Uterus (tissue), 4 donors: ENCODE results near the gene GALNT2. TPM values are rescaled to one million over a fixed set of nuclear protein-coding genes. Genes with fewer than 3 reads are reported as not detected.

Experiments
- DNase-seq, 2 donors: peaks; one replicate each; pipeline ENCODE4 v3.0.0-alpha.2; 2019 to 2020
- H3K27ac ChIP-seq, 2 donors: fragments of 200-600 bp; sonication (generic); 1 replicate in 1 of 2; 2 replicates in 1 of 2; pipeline ENCODE4 v1.5.1; 2016 to 2018
- H3K27me3 ChIP-seq, 2 donors: fragments of 200-600 bp; sonication (generic); one replicate each; pipeline ENCODE4 v1.5.1; 2018 to 2019; ENCODE audit warnings: control low read depth in 1 of 2
- H3K36me3 ChIP-seq, 2 donors: fragments of 200-600 bp; sonication (generic); one replicate each; pipeline ENCODE4 v1.5.1; 2019; ENCODE audit warnings: control low read depth in 1 of 2
- H3K4me1 ChIP-seq, 2 donors: fragments of 200-600 bp; sonication (generic); one replicate each; pipeline ENCODE4 v1.5.1; 2018 to 2019; ENCODE audit warnings: control low read depth in 1 of 2
- H3K4me3 ChIP-seq, 2 donors: fragments of 200-600 bp; sonication (generic); 1 replicate in 1 of 2; 2 replicates in 1 of 2; pipeline ENCODE4 v1.5.1; 2018 to 2019; ENCODE audit warnings: mild to moderate bottlenecking in 1 of 2
- H3K9me3 ChIP-seq, 2 donors: fragments of 200-600 bp; sonication (generic); one replicate each; pipeline ENCODE4 v1.5.1; 2019; ENCODE audit warnings: control low read depth in 1 of 2
- POLR2A ChIP-seq, 2 donors: fragments of 450-650 bp; IDR thresholded peaks; one replicate each; pipeline ENCODE4 v1.6.1; 2016; ENCODE audit warnings: antibody characterized with exemption in 2 of 2, mild to moderate bottlenecking in 1 of 2, moderate library complexity in 1 of 2
- intact Hi-C: fragments of 100-400 bp; cut with DNase I; formaldehyde crosslinking; loops from one replicate; pipeline ENCODE4 v1.15.1; 2023; ENCODE audit warnings: low total_unique reads
- total RNA-seq, 4 donors: library from RNA; depleted of rRNA in 3 of 4; stranded (reverse); fragments of >200 nt in 3 of 4; gene quantifications; one replicate each; pipeline versions ENCODE4 v1.1.0 to v1.2.4, GENCODE V29; 2014 to 2023
- TF ChIP-seq, protein P1 (sequence below), 4 experiments: fragments of 200-600 bp in 2 of 4; fragments of 450-650 bp in 2 of 4; sonication (generic) in 2 of 4; IDR thresholded peaks; one replicate each; pipeline ENCODE4 v1.5.1; 2016 to 2019; ENCODE audit warnings: antibody characterized with exemption in 4 of 4, mild to moderate bottlenecking in 2 of 4, moderate library complexity in 1 of 4
- donor health status: DM: yes; HTN: yes; CAD: no.

The GALNT2 gene
- total RNA-seq, 4 donors from 2014 or later = 13.6 to 51.6 (median 39.6) TPM

DNA sequence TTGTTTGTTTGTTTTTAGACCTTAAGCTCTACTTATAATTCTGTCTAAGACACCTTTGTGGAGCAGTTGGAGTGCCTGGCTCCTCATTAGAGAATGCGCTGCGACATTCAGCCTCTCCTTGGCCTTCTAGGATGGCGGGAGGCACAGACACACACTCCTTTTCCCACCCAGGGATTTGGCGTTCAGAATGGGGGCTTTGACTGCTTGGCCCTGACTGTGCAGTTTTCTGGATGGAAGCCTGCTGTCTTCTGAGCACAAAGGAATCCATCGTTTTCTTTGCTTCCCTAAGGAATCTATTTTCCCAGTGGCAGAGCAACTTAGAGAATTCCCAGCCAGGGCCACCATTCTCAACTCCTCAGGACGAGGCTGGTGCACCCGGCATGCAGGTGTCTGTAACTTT, 83.6 kb downstream of the GALNT2 start:
- H3K4me1 ChIP-seq = no peaks in the 10 kb centered on the region
- intact Hi-C loops = no loop called here

DNA sequence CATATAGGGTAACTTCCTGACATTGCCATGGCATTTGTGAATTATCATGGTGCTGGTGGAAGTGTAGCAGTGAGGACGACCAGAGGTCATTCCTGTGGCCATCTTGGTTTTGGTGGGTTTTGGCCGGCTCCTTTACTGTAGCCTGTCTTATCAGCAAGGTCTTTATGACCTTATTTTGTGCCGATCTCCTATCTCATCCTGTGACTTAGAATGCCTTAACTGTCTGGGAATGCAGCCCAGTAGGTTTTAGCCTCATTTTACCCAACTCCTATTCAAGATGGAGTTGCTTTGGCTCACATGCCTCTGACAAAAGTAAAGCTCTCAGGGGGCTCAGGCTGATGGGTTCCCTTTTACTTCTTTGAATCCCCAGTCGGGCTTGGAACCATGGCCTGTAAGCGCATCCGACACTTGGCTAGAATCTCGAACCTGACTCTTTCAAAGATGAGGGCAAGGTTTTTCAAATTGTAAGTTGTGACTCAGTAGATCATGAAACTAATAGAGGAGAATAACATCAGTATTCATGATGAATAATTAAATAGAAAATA, 85.0 kb downstream of the GALNT2 start:
- no peak for DNase-seq
- Histone ChIP-seq H3K36me3 (no peaks in the 10 kb centered on the region), H3K27ac (no peak overlapping the region)

More for the DNA sequence above, 83.6 kb downstream of the GALNT2 start:
- Histone ChIP-seq H3K4me3 (no peak overlapping the region), H3K9me3 (no peaks in the 10 kb centered on the region), H3K36me3 (no peaks in the 10 kb centered on the region), H3K27ac (no peak overlapping the region), H3K27me3 (no peaks in the 10 kb centered on the region)
- no peak for TF ChIP-seq POLR2A (IDR thresholded peaks at IDR 0.05)
- TF ChIP-seq, protein P1, sequence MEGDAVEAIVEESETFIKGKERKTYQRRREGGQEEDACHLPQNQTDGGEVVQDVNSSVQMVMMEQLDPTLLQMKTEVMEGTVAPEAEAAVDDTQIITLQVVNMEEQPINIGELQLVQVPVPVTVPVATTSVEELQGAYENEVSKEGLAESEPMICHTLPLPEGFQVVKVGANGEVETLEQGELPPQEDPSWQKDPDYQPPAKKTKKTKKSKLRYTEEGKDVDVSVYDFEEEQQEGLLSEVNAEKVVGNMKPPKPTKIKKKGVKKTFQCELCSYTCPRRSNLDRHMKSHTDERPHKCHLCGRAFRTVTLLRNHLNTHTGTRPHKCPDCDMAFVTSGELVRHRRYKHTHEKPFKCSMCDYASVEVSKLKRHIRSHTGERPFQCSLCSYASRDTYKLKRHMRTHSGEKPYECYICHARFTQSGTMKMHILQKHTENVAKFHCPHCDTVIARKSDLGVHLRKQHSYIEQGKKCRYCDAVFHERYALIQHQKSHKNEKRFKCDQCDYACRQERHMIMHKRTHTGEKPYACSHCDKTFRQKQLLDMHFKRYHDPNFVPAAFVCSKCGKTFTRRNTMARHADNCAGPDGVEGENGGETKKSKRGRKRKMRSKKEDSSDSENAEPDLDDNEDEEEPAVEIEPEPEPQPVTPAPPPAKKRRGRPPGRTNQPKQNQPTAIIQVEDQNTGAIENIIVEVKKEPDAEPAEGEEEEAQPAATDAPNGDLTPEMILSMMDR (IDR thresholded peaks at IDR 0.05) = no peak
- DNase-seq = no peak

DNA sequence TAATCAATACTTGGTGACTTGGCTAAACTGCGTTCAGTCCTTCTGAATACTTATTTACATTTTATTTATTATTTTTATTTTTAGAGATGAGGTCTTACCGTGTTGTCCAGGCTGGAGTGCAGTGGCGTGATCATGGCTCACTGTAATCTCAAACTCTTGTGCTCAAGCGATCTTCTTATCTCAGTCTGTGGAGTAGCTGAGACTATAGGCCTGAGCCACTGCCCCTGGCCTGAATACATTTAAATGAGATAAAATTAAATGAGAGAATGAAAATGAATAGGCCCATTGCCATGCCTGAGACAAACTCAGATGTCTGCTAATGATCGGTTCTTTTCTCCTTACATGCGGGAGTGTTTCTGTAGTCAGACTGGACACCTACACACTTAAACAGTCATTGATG, 86.0 kb downstream of the GALNT2 start:
- Histone ChIP-seq H3K9me3 (no peaks in the 10 kb centered on the region), H3K27me3 (no peaks in the 10 kb centered on the region), H3K36me3 (no peaks in the 10 kb centered on the region), H3K27ac (no peak overlapping the region), H3K4me3 (no peak overlapping the region), H3K4me1 (no peaks in the 10 kb centered on the region)
- TF ChIP-seq POLR2A (IDR thresholded peaks at IDR 0.05) = no peak
- TF ChIP-seq, protein P1 (IDR thresholded peaks at IDR 0.05) = no peak
- no peak for DNase-seq
- intact Hi-C loops = no loop called here

More for the DNA sequence above, 85.0 kb downstream of the GALNT2 start:
- no peak overlapping the region for H3K4me3 ChIP-seq
- no peaks in the 10 kb centered on the region for H3K4me1 ChIP-seq
- no peaks in the 10 kb centered on the region for H3K9me3 ChIP-seq
- no peaks in the 10 kb centered on the region for H3K27me3 ChIP-seq
- TF ChIP-seq POLR2A (IDR thresholded peaks at IDR 0.05) = no peak
- TF ChIP-seq, protein P1 (IDR thresholded peaks at IDR 0.05) = no peak
- intact Hi-C loops = no loop called here

DNA sequence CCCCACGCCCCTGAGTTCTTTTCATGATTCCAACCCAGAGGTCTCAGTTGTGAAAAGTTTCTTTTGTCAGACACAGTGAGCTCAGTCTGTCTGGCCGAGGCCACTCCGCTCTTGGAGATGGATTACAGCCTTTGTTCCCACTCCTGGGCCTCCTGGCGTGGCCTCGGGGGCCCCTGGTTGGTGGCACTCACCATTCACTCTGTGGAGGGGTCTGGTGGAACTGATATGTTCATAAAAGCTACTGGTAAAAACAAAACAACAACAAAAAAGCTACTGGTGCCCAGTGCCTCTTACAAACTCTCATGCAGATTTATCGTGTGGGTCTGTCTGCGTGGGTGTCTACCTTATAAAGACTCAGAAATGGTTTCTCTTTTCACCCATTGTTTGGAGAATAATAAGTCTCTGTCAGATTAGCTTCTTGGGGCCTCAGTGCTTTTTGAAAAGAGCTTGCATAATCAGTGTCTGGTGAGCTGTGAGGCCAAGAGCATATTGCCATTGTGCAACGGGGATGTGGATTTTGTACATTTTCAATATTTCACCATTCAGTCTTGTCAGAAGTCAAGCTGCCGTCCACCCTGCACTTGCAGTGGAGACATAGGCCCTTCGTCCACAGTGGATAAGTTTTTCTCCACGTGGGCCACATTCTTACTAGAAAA, 86.7 kb downstream of the GALNT2 start:
- Histone ChIP-seq H3K27ac (no peak overlapping the region), H3K4me3 (no peak overlapping the region), H3K36me3 (no peaks in the 10 kb centered on the region), H3K4me1 (no peaks in the 10 kb centered on the region), H3K9me3 (no peaks in the 10 kb centered on the region), H3K27me3 (no peaks in the 10 kb centered on the region)
- no peak for DNase-seq
- intact Hi-C loops = no loop called here
- TF ChIP-seq POLR2A (IDR thresholded peaks at IDR 0.05) = no peak
- TF ChIP-seq, protein P1 (IDR thresholded peaks at IDR 0.05) = no peak

DNA sequence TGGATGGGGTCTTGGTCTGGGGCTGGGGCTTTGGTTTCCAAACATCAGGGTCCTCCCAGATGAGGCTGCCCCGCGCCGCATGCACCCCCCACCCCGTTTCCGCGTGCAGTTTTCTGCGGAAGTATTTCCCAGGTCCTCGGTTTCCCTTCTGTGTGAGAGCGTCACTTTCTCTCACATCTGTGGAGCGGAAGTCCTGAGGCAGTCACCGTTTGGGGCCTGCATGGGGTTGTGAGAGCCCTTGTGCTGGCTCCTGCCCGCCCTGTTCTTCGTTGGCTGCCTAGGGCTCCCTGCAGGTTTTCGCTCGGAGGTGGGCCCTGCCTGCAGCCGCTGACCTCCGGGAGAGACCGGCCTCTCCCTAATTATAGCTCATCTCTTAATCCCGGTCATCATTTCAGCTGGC, 88.0 kb downstream of the GALNT2 start:
- TF ChIP-seq, protein P1 (IDR thresholded peaks at IDR 0.05) = no peak
- no peak for TF ChIP-seq POLR2A (IDR thresholded peaks at IDR 0.05)
- no peak overlapping the region for H3K4me3 ChIP-seq
- no peak overlapping the region for H3K27ac ChIP-seq

More for the DNA sequence above, 88.0 kb downstream of the GALNT2 start:
- no peak for DNase-seq
- Histone ChIP-seq H3K27me3 (no peaks in the 10 kb centered on the region), H3K36me3 (no peaks in the 10 kb centered on the region), H3K9me3 (no peaks in the 10 kb centered on the region), H3K4me1 (no peaks in the 10 kb centered on the region)
- intact Hi-C loops = no loop called here
